ENCODE measurements around the gene WDR49. TPM values are rescaled to one million over a fixed set of nuclear protein-coding genes. Genes with fewer than 3 reads are reported as not detected.

WDR49 gene
- total RNA-seq, 1 experiment from 2014 or later, result 1.4 TPM

GRCh38 chr3:167473863-167474262 is 179.9 kb downstream of the WDR49 start, which contains the start of gene SERPINI2:
Gene SERPINI2 (minus strand): TSS chr3:167474042. CDS start chr3:167471834, 2,208 bp downstream.
- H3K27me3 Mint-ChIP-seq (ENCODE audit: unreplicated experiment), result no peaks in the 10 kb centered on the region
- CTCF ChIA-PET, result no interaction called here
- no peaks in the 10 kb centered on the region for H3K36me3 Mint-ChIP-seq (ENCODE audit: insufficient read depth, unreplicated experiment)
- no peaks in the 10 kb centered on the region for H3K9me3 Mint-ChIP-seq (ENCODE audit: low read depth, unreplicated experiment)
- H3K4me1 Mint-ChIP-seq (ENCODE audit: low read depth, unreplicated experiment), result no peaks in the 10 kb centered on the region
- H3K27ac Mint-ChIP-seq (ENCODE audit: unreplicated experiment), result no peak within 1 kb of the TSS
- BruUV-seq (replicated peaks), result no TSS peak
- intact Hi-C loops (cut with micrococcal nuclease; ENCODE audit: unreplicated experiment), result no loop called here
- TF ChIP-seq, protein P1, sequence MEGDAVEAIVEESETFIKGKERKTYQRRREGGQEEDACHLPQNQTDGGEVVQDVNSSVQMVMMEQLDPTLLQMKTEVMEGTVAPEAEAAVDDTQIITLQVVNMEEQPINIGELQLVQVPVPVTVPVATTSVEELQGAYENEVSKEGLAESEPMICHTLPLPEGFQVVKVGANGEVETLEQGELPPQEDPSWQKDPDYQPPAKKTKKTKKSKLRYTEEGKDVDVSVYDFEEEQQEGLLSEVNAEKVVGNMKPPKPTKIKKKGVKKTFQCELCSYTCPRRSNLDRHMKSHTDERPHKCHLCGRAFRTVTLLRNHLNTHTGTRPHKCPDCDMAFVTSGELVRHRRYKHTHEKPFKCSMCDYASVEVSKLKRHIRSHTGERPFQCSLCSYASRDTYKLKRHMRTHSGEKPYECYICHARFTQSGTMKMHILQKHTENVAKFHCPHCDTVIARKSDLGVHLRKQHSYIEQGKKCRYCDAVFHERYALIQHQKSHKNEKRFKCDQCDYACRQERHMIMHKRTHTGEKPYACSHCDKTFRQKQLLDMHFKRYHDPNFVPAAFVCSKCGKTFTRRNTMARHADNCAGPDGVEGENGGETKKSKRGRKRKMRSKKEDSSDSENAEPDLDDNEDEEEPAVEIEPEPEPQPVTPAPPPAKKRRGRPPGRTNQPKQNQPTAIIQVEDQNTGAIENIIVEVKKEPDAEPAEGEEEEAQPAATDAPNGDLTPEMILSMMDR (IDR thresholded peaks at IDR 0.05; ENCODE audit: unreplicated experiment), result no peak
- no peak within 1 kb of the TSS for H3K4me3 Mint-ChIP-seq (ENCODE audit: low read depth, unreplicated experiment)
- DNase-seq, result no peak

GRCh38 chr3:167469381-167469780 is 184.4 kb downstream of the WDR49 start:
- BruUV-seq (replicated peaks), result no TSS peak
- DNase-seq, result no peak
- H3K27ac Mint-ChIP-seq (ENCODE audit: unreplicated experiment), result no peak overlapping the region
- H3K36me3 Mint-ChIP-seq (ENCODE audit: insufficient read depth, unreplicated experiment), result no peaks in the 10 kb centered on the region
- no peaks in the 10 kb centered on the region for H3K27me3 Mint-ChIP-seq (ENCODE audit: unreplicated experiment)
- intact Hi-C loops (cut with micrococcal nuclease; ENCODE audit: unreplicated experiment), result loop anchor here (5.0 kb wide), 1 partner anchor 413 kb away; no protein-coding TSS in a partner anchor
- H3K9me3 Mint-ChIP-seq (ENCODE audit: low read depth, unreplicated experiment), result no peaks in the 10 kb centered on the region
- CTCF ChIA-PET, result no interaction called here
- no peaks in the 10 kb centered on the region for H3K4me1 Mint-ChIP-seq (ENCODE audit: low read depth, unreplicated experiment)
- TF ChIP-seq, protein P1 (IDR thresholded peaks at IDR 0.05; ENCODE audit: unreplicated experiment), result no peak
- no peak overlapping the region for H3K4me3 Mint-ChIP-seq (ENCODE audit: low read depth, unreplicated experiment)

DNA sequence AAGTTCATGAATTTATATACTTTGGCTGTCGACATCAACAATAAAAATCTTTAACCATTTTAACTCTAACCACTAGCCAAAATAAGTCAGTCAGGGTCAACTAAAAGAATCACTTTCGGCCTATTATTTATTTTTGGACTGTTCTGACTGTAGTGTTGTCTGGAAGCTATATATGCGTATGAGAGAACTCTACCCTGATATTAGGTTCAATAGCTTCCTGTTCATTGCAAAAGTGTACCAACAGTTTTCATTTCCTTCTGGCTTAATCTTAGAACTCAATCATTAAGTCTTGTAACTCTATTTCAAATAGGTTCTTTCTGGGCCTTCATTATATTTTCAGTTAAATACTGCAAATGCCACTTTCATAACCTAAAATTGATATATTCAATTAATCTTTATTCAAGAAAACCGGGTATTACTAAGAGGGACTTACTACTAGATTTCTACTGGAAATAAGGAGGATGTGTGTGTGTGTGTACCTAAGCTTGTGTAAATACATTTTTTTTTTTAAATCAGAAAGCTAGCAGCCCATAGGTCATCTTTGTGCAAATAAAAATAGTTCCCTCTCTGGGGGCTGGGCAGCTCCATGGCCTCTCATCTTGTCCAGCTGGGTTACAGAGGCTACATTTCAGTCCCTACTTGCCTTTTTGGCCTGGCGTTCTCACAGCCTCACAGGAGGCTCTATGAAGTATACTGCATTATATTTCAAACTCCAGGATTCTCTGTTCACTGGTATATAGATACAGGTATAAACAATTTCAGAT is 185.7 kb downstream of the WDR49 start:
- Mint-ChIP-seq H3K9me3 (ENCODE audit: low read depth, unreplicated experiment) (no peaks in the 10 kb centered on the region), H3K4me3 (ENCODE audit: low read depth, unreplicated experiment) (no peak overlapping the region), H3K4me1 (ENCODE audit: low read depth, unreplicated experiment) (no peaks in the 10 kb centered on the region), H3K27ac (ENCODE audit: unreplicated experiment) (no peak overlapping the region), H3K36me3 (ENCODE audit: insufficient read depth, unreplicated experiment) (no peaks in the 10 kb centered on the region), H3K27me3 (ENCODE audit: unreplicated experiment) (no peaks in the 10 kb centered on the region)
- intact Hi-C loops (cut with micrococcal nuclease; ENCODE audit: unreplicated experiment), result loop anchor here (5.0 kb wide), 1 partner anchor 414 kb away; no protein-coding TSS in a partner anchor
- TF ChIP-seq, protein P1 (IDR thresholded peaks at IDR 0.05; ENCODE audit: unreplicated experiment), result no peak
- CTCF ChIA-PET, result interaction anchor here (1.2 kb wide), 1 partner anchor 19 kb away, joined by 3 read pairs; no protein-coding TSS in a partner anchor
- no TSS peak for BruUV-seq (replicated peaks)
- no peak for DNase-seq

- Mint-ChIP-seq H3K27me3 (ENCODE audit: unreplicated experiment) (no peaks in the 10 kb centered on the region), H3K4me1 (ENCODE audit: low read depth, unreplicated experiment) (no peaks in the 10 kb centered on the region), H3K36me3 (ENCODE audit: insufficient read depth, unreplicated experiment) (no peaks in the 10 kb centered on the region), H3K9me3 (ENCODE audit: low read depth, unreplicated experiment) (no peaks in the 10 kb centered on the region), H3K4me3 (ENCODE audit: low read depth, unreplicated experiment) (no peak overlapping the region), H3K27ac (ENCODE audit: unreplicated experiment) (no peak overlapping the region)
- intact Hi-C loops (cut with micrococcal nuclease; ENCODE audit: unreplicated experiment), result loop anchor here (5.0 kb wide), 1 partner anchor 415 kb away; no protein-coding TSS in a partner anchor
- DNase-seq, result no peak
- no TSS peak for BruUV-seq (replicated peaks)
- CTCF ChIA-PET, result interaction anchor here (1.2 kb wide), 1 partner anchor 18 kb away, joined by 3 read pairs; no protein-coding TSS in a partner anchor
- TF ChIP-seq, protein P1 (IDR thresholded peaks at IDR 0.05; ENCODE audit: unreplicated experiment), result no peak
Measured at GRCh38 chr3:167466966-167467365, 186.8 kb downstream of the WDR49 start.
